ENCODE results near the gene RNF166. TPM values are rescaled to one million over a fixed set of nuclear protein-coding genes. Genes with fewer than 3 reads are reported as not detected.

RNF166 gene
- total RNA-seq, 1 donor from 2014 or later: 22.8 TPM

GRCh38 chr16:88723911-88724310 is 17.7 kb upstream of the RNF166 start:
- no peak for DNase-seq (ENCODE audit: low spot score)

- no peak for DNase-seq (ENCODE audit: low spot score)
Observed at GRCh38 chr16:88723507-88723887, 17.3 kb upstream of the RNF166 start.

DNA sequence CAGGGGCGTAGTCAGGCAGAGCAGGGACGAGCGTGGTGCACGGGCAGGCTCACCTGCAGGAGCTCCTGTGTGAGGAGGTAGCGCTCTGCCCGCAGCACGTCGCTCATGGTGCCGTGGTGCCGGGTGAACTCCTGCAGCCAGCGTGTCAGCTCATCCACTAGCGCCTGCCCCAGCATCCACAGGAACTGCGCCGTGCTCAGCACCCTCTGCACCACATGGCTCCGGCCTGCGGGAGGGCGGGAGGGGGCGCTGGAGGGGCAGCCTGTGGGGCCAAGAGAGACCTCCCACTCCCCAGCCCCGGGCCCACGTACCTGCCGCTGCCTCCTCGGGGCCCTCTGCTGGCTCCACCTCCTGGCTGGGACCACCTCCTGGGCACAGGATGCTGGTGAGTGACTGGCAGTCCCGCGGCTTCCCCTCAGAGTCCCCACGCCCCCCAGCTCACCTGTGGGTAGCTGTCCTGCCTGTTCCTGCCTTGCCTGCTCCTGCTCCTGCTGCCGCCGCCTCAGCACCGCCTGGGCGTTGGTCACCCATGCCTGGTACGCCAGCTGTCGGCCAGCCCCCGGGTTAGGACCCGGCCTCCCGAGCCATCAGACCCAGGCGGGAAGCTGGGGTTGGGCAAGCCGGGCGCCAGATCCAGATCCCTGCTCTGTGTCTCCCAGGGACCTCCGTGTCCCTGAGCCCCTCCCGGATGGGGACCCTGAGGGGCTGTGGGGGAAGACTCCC is 16.7 kb upstream of the RNF166 start:
- no peak for DNase-seq (ENCODE audit: low spot score)

- DNase-seq (ENCODE audit: low spot score): no peak
Observed at GRCh38 chr16:88721815-88722755, 15.9 kb upstream of the RNF166 start.

GRCh38 chr16:88721236-88721635 is 15.0 kb upstream of the RNF166 start:
- DNase-seq (ENCODE audit: low spot score): no peak

- DNase-seq (ENCODE audit: low spot score): no peak
Observed at GRCh38 chr16:88720396-88720970, 14.3 kb upstream of the RNF166 start.

- DNase-seq (ENCODE audit: low spot score): no peak
Observed at GRCh38 chr16:88719933-88720296, 13.7 kb upstream of the RNF166 start.

- no peak for DNase-seq (ENCODE audit: low spot score)
Observed at GRCh38 chr16:88719267-88719932, 13.2 kb upstream of the RNF166 start.

- DNase-seq (ENCODE audit: low spot score): no peak
Observed at GRCh38 chr16:88718178-88718577, 12.0 kb upstream of the RNF166 start.

DNA sequence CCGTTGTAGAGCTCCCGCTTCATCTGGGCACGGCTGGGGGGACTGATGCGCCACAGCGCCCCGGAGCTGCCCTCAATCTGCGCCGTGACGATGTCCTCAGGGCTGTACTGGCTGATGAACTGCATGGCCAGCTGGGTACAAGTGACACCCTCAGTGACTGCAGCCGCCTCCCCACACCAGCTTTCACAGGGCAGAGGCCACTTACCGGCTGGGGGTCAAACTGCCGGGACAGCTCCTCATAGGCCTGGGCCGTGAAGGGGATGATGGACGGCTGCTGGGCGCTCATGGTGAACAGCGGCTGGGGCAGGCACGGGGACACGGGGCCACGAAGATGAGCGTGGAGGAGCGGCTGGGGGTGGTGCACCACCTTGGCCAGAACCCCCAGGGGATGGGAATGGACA is 10.4 kb upstream of the RNF166 start:
- no peak for DNase-seq (ENCODE audit: low spot score)

- no peak for DNase-seq (ENCODE audit: low spot score)
Observed at GRCh38 chr16:88716201-88716600, 10.0 kb upstream of the RNF166 start.

DNA sequence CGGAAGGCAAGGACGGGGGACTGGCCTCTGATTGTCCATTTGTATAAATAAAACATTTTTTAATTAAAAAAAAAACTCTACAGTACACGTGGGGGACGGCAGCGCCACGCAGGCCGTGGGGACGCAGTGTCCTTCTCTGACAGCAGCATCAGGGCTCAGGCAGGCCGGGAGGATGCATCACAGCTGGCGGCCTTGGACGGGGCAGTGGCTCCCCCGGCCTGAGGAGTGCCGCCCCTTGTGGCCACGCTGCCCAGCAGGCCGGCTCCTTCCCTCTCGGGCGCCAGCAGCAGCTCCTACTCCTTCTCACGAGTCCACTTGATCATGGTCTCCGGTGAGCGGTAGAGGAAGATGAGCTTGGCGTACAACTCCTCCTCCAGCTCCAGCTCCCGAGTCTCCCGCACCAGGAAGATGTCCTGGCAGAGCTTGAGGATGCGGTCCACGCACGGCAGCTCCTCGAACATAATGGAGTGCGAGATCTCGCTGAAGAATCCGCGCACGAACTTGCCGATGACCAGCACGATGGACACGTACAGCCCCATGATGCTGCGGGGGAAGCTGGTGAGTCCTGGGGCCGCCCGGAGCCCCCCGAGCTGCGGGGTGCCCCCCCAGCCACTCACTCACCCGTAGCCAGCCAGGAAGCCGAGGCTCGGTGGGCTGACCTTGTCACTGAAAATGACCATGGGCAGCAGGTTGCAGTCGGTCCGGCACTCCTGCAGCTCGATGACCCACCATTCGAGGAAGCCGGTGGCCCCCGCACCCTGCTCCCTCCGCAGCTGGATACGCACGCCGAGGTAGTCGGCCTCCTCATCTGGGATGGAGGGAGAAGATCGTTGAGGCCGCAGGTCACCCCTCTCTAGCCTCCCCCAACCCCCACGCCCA is 9.3 kb upstream of the RNF166 start:
- no peak for DNase-seq (ENCODE audit: low spot score)

DNA sequence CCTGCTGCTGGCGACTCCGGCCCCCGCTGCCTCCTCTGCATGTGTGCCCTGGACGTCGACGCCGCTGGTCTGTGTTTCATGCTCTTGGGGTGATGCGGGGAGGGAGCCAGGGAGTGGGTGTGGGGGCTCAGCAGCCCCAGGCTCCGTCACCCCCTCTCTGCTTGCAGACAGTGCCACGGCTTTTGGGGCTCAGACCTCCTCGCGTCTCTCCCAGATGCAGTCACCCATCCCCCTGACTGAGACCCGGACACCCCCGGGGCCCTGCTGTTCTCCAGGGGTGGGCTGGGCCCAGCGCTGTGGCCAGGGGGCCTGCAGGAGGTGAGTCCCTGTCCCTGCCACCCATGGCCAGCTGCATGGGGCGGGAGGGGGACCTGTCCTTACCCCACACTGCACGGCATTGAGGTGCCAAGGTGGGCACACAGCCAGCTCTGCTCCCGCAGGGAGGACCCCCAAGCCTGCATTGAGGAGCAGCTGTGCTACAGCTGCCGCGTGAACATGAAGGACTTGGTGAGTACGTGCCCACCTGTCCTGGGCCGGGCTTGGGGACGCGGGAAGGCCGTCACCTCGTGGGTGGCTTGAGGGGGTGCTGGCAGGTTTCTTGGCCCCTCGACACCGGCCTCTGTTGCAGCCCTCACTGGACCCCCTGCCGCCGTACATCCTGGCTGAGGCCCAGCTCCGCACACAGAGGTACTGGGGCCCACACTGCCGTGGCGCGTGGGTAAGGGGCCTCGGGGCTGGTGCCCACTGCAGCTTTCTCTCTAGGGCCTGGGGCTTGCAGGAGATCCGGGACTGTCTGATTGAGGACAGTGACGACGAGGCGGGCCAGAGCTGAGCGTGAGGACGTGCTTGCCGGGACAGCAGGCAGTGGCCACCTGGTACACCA is 8.5 kb upstream of the RNF166 start:
- DNase-seq (ENCODE audit: low spot score): no peak

GRCh38 chr16:88713568-88714419 is 7.6 kb upstream of the RNF166 start:
- no peak for DNase-seq (ENCODE audit: low spot score)

DNA sequence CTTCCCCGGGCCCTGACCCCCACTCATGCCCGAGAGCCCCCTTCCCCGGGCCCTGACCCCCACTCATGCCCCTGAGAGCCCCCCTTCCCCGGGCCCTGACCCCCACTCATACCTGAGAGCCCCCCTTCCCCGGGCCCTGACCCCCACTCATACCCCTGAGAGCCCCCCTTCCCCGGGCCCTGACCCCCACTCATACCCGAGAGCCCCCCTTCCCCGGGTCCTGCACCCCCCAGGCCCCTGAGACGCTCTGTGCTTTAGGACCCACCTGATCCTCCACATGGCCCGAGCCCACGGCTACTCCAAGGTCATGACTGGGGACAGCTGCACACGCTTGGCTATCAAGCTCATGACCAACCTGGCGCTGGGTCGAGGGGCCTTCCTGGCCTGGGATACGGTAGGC is 6.8 kb upstream of the RNF166 start:
- DNase-seq (ENCODE audit: low spot score): no peak

DNA sequence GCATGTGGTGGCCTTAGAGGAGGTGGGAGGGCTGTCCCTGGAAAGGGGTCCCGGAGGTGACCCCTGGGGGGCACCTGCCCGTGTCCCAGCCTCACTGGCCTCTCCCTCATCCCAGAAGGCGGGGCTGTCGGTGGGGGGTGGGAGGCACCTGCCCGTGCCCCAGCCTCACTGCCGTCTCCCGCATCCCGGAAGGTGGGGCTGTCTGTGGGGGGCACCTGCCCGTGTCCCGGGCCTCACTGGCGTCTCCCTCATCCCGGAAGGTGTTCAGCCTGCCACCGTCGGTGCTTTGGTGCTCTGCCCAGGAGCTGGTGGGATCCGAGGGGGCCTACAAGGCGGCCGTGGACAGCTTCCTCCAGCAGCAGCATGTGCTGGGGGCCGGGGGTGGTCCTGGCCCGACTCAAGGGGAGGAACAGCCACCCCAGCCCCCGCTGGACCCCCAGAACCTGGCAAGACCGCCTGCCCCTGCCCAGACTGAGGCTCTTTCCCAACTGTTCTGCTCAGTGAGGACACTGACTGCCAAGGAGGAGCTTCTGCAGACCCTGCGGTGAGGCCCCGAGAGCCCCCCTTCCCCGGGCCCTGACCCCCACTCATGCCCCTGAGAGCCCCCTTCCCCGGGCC is 6.3 kb upstream of the RNF166 start:
- DNase-seq (ENCODE audit: low spot score): no peak

GRCh38 chr16:88711750-88712340 is 5.6 kb upstream of the RNF166 start:
- no peak for DNase-seq (ENCODE audit: low spot score)

GRCh38 chr16:88710556-88710955 is 4.3 kb upstream of the RNF166 start:
- DNase-seq (ENCODE audit: low spot score): no peak
